ENCODE data around the gene TRPM2. TPM values are rescaled to one million over a fixed set of nuclear protein-coding genes. Genes with fewer than 3 reads are reported as not detected.
A peak's percentile ranks its signal among the peaks of the same experiment; 100 is the strongest.

TRPM2 gene
- total and polyA plus RNA-seq, 2 of the 13 experiments (the other 11 are each of a cell fraction or from before 2014, with no cell fraction given): 0.07 to 0.20 TPM

DNA sequence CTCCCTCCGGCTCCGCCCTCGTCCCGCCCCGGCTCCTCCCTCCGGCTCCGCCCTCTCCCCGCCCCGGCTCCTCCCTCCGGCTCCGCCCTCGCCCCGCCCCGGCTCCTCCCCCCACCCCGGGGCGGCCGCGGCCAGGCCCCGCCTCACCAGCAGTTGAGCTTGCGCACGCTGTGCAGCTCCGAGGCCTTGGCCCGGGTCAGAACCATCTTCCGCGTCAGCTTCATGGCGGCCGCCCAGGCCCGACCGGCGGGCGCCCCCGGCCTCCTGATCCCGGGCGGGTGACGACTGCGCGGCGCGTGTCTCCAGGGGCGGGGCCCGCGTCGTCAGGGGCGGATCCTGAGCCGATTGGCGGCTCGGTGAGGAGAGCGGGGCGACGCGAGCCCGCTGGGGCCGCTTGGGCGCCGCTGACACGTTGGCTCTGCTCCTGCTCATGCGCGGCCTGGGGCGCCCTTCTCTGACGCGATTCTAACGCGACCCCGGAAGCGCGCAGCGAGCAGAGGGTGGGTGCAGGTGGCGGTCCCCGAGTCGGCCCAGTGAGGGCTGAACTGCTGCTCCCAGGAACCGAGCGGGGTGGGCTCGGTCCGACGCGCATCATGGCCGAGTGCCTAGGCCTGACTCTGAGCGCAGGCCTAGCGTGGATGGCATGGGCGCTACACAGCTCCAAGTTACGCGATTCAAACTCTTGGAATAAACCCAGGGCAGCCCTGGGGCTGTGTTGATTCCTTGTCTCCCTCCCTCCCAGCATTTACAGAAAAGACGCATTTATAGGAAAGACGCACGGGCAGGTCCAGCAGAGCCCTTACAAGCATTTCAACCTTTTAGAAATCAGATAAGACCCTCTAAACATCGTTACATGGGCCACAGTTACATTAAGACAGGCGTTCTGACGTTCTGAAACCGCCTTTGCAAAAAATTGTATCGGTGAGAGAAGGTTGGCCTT is 14.2 kb upstream of the TRPM2 start, which contains the start of gene CFAP410 (continued):
- TF ChIP-seq AHDC1 (CRISPR knock-in tag; IDR thresholded peaks at IDR 0.05; ENCODE audit: borderline replicate concordance) (no peak), FOXO1 (CRISPR knock-in tag; IDR thresholded peaks at IDR 0.05) (peak; percentile 49; the same call in 1 of the 2 replicates), ZNF569 (CRISPR knock-in tag; IDR thresholded peaks at IDR 0.05; ENCODE audit: borderline replicate concordance) (no peak), HMG20B (CRISPR knock-in tag; conservative IDR thresholded peaks at IDR 0.05) (no peak), HNRNPK (IDR thresholded peaks at IDR 0.05; ENCODE audit: low read depth, low read length, poor library complexity, severe bottlenecking) (peak; percentile 61), ZNF232 (CRISPR knock-in tag; IDR thresholded peaks at IDR 0.05; ENCODE audit: borderline replicate concordance) (peak; percentile 63; the same call in 1 of the 2 replicates), ZNF605 (CRISPR knock-in tag; IDR thresholded peaks at IDR 0.05) (peak; percentile 67), THAP8 (CRISPR knock-in tag; IDR thresholded peaks at IDR 0.05; ENCODE audit: borderline replicate concordance) (no peak), ZNF790 (CRISPR knock-in tag; IDR thresholded peaks at IDR 0.05; ENCODE audit: borderline replicate concordance) (no peak), U2AF2 (IDR thresholded peaks at IDR 0.05; ENCODE audit: low read depth, low read length) (no peak), ZNF549 (CRISPR knock-in tag; IDR thresholded peaks at IDR 0.05) (no peak)
- TF ChIP-seq, protein P1, sequence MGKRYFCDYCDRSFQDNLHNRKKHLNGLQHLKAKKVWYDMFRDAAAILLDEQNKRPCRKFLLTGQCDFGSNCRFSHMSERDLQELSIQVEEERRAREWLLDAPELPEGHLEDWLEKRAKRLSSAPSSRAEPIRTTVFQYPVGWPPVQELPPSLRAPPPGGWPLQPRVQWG (CRISPR knock-in tag; IDR thresholded peaks at IDR 0.05; ENCODE audit: borderline replicate concordance, low read depth): no peak
- TF ChIP-seq, protein P2, sequence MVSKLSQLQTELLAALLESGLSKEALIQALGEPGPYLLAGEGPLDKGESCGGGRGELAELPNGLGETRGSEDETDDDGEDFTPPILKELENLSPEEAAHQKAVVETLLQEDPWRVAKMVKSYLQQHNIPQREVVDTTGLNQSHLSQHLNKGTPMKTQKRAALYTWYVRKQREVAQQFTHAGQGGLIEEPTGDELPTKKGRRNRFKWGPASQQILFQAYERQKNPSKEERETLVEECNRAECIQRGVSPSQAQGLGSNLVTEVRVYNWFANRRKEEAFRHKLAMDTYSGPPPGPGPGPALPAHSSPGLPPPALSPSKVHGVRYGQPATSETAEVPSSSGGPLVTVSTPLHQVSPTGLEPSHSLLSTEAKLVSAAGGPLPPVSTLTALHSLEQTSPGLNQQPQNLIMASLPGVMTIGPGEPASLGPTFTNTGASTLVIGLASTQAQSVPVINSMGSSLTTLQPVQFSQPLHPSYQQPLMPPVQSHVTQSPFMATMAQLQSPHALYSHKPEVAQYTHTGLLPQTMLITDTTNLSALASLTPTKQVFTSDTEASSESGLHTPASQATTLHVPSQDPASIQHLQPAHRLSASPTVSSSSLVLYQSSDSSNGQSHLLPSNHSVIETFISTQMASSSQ (IDR thresholded peaks at IDR 0.05; ENCODE audit: low read depth): no peak
- TF ChIP-seq, protein P2 (CRISPR knock-in tag; IDR thresholded peaks at IDR 0.05; ENCODE audit: borderline replicate concordance): peak; percentile 68

Measured in HepG2 (cell line).